Naive thymus-derived CD8-positive, alpha-beta T cell (primary cell): ENCODE measurements around the gene ROPN1B. TPM values are rescaled to one million over a fixed set of nuclear protein-coding genes. Genes with fewer than 3 reads are reported as not detected.

Source experiments
- ATAC-seq, 2 donors: fragments of 150-1000 bp; cut with Tn5 transposase in 1 of 2; sonication (Bioruptor Pico), chemical (Tn5 transposase) in 1 of 2; 1 replicate in 1 of 2; 2 replicates in 1 of 2; pipeline ENCODE4 v1.10.0; 2021; ENCODE audit warnings: mild to moderate bottlenecking in 2 of 2, moderate library complexity in 2 of 2
- POLR2A ChIA-PET: fragments of 350-600 bp; sonication (Branson Sonifier 250); formaldehyde crosslinking; loops from one replicate; lab custom pipeline; 2021; ENCODE audit warnings: antibody characterized with exemption; lab: Charles Lee
- DNase-seq, 10 donors: peaks; one replicate each; pipeline versions ENCODE4 v3.0.0 to v3.0.0-alpha.2; 2020 to 2022
- H3K27ac Mint-ChIP-seq, 10 donors: one replicate each; pipeline ENCODE4 v1.8.0; 2020 to 2022; ENCODE audit warnings: mild to moderate bottlenecking in 10 of 10, mixed read lengths in 10 of 10, moderate library complexity in 4 of 10, inconsistent platforms in 1 of 10
- H3K27me3 Mint-ChIP-seq, 5 donors: one replicate each; pipeline ENCODE4 v1.8.0; 2021 to 2022; ENCODE audit warnings: mixed read lengths in 5 of 5
- H3K36me3 Mint-ChIP-seq, 3 donors: one replicate each; pipeline ENCODE4 v1.8.0; 2020 to 2022; ENCODE audit warnings: mixed read lengths in 3 of 3, mild to moderate bottlenecking in 2 of 3, inconsistent platforms in 1 of 3
- H3K4me1 Mint-ChIP-seq, 4 donors: one replicate each; pipeline ENCODE4 v1.8.0; 2021 to 2022; ENCODE audit warnings: mixed read lengths in 4 of 4
- H3K4me3 Mint-ChIP-seq, 10 donors: one replicate each; pipeline ENCODE4 v1.8.0; 2020 to 2022; ENCODE audit warnings: mild to moderate bottlenecking in 10 of 10, mixed read lengths in 10 of 10, moderate library complexity in 6 of 10, inconsistent platforms in 1 of 10
- H3K9me3 Mint-ChIP-seq, 9 donors: one replicate each; pipeline ENCODE4 v1.8.0; 2020 to 2022; ENCODE audit warnings: mixed read lengths in 9 of 9, mild to moderate bottlenecking in 3 of 9, inconsistent platforms in 1 of 9, moderate library complexity in 1 of 9
- polyA plus RNA-seq, 3 donors: library from polyadenylated mRNA; unstranded; fragments of 300-500 nt; fragmentation: Illumina TruSeq; gene quantifications; one replicate each; pipeline ENCODE4 v1.2.3, GENCODE V29; 2021
- total RNA-seq, 8 experiments: library from RNA in 2 of 8; stranded (reverse) in 2 of 8; gene quantifications; one replicate each; pipeline ENCODE4 v1.2.3 and lab custom pipeline; 2021 to 2026

ROPN1B gene
- total and polyA plus RNA-seq, 5 experiments from 2014 or later: not detected

DNA sequence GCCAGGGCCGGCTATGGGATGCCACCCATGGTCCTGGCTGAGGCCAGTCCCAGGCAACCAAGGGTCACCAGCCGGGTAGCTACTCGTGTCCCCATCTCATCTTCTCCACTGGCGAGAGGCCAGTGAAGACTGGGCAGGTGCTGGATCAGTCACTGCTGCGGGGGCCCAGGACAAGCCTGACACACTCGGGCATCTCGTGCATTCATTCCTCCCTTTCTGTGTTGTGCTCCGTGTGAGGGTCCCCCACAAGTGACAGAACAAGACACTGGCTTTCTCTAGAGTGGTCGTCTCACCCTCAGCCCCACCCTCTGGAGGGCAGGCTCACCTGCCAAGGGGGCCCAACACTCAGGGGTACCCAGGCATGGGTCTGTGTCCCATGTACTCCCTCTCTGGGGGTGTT, 48.4 kb downstream of the ROPN1B start:
- ATAC-seq (no peak), DNase-seq (no peak)
- Mint-ChIP-seq H3K27ac (no peak overlapping the region), H3K4me1 (no peaks in the 10 kb centered on the region), H3K9me3 (no peaks in the 10 kb centered on the region), H3K36me3 (peaks cover 8 to 58% (median 43%) of the 10 kb centered on the region in 3 donors), H3K4me3 (no peak overlapping the region), H3K27me3 (no peaks in the 10 kb centered on the region)
- POLR2A ChIA-PET: no interaction called here

DNA sequence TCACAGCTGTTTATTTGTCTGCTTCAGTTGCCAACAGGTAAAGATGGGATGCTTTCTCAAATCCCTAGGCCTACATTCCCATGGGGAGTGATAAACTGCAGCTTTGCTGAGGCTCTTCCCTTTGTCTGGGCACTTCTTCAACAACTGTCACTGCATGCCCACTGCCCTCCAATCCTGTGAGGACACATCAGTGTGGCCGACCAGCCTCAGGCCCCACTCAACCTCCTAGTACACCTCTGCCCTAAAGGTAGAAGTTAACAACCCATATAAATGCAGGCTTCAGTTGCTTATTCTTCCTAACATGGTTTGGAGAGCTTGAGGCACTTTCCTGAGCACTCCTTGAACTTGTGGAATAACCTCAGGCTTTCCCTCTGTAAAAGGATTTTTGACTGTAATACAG, 49.6 kb downstream of the ROPN1B start:
- no peak for ATAC-seq
- POLR2A ChIA-PET: no interaction called here
- no peaks in the 10 kb centered on the region for H3K4me1 Mint-ChIP-seq

DNA sequence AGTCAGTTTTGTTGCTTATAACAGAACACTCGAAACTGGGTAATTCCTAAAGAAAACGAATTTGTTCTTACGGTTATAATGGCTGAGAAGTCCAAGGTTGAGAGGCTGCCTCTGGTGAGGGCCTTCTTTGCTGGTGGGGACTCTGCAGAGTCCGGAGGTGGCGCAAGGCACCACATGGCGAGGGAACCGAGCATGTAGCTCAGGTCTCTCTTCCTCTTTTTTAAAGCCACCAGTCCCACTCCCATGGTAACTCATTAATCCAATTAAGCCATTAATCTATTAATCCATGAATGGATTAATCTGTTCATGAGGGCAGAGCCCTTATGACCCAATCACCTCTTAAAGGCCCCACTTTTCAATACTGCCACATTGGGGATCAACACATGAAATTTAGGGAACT, 50.0 kb downstream of the ROPN1B start:
- H3K9me3 Mint-ChIP-seq: no peaks in the 10 kb centered on the region
- ATAC-seq: no peak
- POLR2A ChIA-PET: no interaction called here
- H3K36me3 Mint-ChIP-seq: peaks cover 0 to 50% (median 37%) of the 10 kb centered on the region in 3 donors
- no peak overlapping the region for H3K4me3 Mint-ChIP-seq
- H3K27me3 Mint-ChIP-seq: no peaks in the 10 kb centered on the region
- H3K4me1 Mint-ChIP-seq: no peaks in the 10 kb centered on the region
- no peak overlapping the region for H3K27ac Mint-ChIP-seq
- no peak for DNase-seq

More for the DNA sequence above, 49.6 kb downstream of the ROPN1B start:
- DNase-seq: no peak
- Mint-ChIP-seq H3K27ac (peak overlapping the region in 1 of 10 donors; percentile 34), H3K9me3 (no peaks in the 10 kb centered on the region), H3K27me3 (no peaks in the 10 kb centered on the region), H3K4me3 (no peak overlapping the region), H3K36me3 (peaks cover 0 to 55% (median 41%) of the 10 kb centered on the region in 3 donors)

DNA sequence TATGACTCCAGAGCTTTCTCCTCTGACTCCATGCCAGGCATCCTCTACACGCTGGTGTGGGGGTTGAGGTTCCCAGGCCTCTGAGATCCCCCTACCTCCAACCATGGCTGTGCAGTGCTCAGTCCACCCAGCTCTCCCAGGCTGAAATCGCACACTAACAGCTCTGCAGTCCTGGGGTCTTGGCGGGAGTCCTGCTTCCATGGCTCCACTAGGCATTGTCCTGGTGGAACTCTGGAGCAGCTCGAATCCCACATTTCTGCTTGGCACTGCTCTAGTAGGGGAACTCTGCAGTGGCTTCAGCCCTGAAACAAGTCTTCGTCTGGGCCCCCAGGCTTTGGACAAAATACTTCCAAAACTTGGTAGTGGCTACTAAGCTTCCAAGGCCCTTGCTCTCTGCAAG, 50.7 kb downstream of the ROPN1B start:
- peaks cover 0 to 49% (median 33%) of the 10 kb centered on the region in 3 donors for H3K36me3 Mint-ChIP-seq
- POLR2A ChIA-PET: no interaction called here
- H3K4me3 Mint-ChIP-seq: no peak overlapping the region
- no peak overlapping the region for H3K27ac Mint-ChIP-seq
- no peaks in the 10 kb centered on the region for H3K27me3 Mint-ChIP-seq
- H3K4me1 Mint-ChIP-seq: no peaks in the 10 kb centered on the region
- DNase-seq (no peak), ATAC-seq (no peak)
- H3K9me3 Mint-ChIP-seq: no peaks in the 10 kb centered on the region

DNA sequence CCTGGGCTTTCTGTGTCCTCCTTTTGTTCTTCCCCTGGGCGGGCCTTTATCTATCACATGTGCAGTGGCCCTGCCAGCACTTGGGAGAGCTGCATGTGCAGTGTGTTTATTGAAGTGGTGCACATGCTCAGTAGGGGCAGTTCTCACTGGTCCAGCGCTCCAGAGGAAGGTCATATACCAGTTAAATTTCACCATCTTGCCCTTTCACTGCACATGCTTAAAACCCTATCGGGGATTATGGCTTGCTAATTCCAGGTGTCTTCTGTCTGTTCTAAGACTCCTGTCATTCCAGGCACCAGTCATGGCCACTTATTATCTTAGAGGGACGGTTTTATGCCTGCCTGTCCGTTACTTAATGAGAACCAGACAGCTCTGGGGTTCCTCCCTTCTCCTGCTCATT, 52.2 kb downstream of the ROPN1B start:
- H3K27ac Mint-ChIP-seq: peak overlapping the region in 1 of 10 donors; percentile 65
- POLR2A ChIA-PET: no interaction called here
- peaks cover 0 to 49% (median 33%) of the 10 kb centered on the region in 3 donors for H3K36me3 Mint-ChIP-seq

DNA sequence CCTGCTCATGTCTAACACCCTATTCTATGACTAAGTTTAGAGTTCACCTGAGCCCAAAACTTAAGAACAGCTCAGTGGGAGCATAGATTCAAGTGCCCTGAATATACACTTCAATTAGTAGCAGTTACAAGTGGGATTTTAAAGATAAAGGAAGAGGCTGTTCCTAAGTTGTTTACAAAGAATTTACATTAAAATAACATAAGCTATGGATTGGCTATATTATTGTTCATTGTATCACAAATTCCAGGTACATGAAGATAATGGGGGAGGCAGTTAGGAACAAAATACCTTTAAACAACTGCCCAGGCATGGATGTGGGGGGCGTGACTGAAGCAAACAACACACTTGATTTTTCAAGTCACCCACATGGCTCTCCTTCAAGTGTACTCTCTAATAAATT, 52.7 kb downstream of the ROPN1B start:
- DNase-seq (no peak), ATAC-seq (no peak)
- Mint-ChIP-seq H3K4me3 (no peak overlapping the region), H3K27me3 (no peaks in the 10 kb centered on the region), H3K36me3 (peaks cover 0 to 53% (median 37%) of the 10 kb centered on the region in 3 donors), H3K27ac (no peak overlapping the region), H3K4me1 (peaks cover 3 to 4% (median 4%) of the 10 kb centered on the region in 4 donors), H3K9me3 (no peaks in the 10 kb centered on the region)
- POLR2A ChIA-PET: no interaction called here

More for the DNA sequence above, 52.2 kb downstream of the ROPN1B start:
- H3K9me3 Mint-ChIP-seq: no peaks in the 10 kb centered on the region
- ATAC-seq (no peak), DNase-seq (no peak)
- peaks cover 0 to 1% (median under 1%) of the 10 kb centered on the region in 4 donors for H3K4me1 Mint-ChIP-seq
- no peaks in the 10 kb centered on the region for H3K27me3 Mint-ChIP-seq
- H3K4me3 Mint-ChIP-seq: no peak overlapping the region

DNA sequence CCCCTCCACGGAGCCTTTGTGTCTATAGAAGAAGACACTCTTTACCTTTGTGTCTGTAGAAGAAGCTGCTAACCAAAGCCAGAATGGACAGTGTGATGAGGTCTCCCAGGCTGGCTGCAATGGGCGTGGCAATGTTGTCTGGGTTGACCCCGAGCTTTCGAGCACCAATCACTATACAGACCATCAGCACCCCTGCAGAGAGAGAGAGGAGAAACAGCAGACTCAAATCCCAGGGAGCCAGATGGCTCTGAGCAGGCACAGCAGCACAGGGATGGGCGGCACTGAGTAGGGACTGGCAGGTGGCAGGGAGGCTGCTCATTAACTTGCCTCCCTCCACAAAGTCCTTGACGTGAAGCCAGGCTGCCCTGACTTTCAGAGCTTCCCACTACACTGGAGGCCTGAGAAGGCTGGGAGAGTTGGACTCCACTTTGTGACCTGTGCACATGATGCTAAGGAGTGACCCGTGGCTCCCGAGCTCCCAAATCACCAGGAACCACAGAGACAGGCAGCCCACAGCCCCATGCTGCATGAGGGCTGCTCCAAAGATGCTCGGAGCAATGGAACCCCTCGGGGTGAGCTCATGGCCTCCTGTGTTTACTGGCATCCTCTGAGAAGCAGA, 53.9 kb downstream of the ROPN1B start:
- POLR2A ChIA-PET: no interaction called here
- Mint-ChIP-seq H3K27me3 (no peaks in the 10 kb centered on the region), H3K4me1 (peaks cover 6 to 12% (median 8%) of the 10 kb centered on the region in 4 donors), H3K4me3 (no peak overlapping the region), H3K27ac (no peak overlapping the region), H3K9me3 (peaks cover 0 to 7% (median 6%) of the 10 kb centered on the region in 9 donors), H3K36me3 (peaks cover 8 to 59% (median 47%) of the 10 kb centered on the region in 3 donors)
- ATAC-seq (no peak), DNase-seq (no peak)

DNA sequence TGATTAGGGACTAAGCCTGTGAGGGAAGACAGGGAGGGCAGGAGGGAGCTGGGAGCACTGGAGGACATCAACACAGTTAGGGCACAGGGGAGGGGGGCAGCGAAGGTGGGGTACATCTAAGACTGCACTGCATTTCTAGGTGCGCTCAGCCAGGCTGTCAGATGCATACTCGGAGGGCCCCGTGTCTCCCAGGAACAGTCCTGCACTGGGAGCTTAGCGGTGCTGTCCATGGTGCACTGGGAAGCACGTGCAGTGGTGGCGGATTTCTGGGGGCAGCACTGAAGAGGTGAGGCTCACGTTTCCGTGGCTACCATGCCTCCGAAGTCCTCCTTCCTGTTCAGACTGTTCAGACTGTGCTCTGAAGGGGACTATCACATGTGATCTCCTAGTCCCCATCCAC, 54.4 kb downstream of the ROPN1B start:
- Mint-ChIP-seq H3K27ac (no peak overlapping the region), H3K4me1 (peaks cover 6 to 12% (median 8%) of the 10 kb centered on the region in 4 donors), H3K9me3 (peaks cover 0 to 10% (median 7%) of the 10 kb centered on the region in 9 donors), H3K27me3 (no peaks in the 10 kb centered on the region), H3K4me3 (no peak overlapping the region), H3K36me3 (peaks cover 10 to 60% (median 51%) of the 10 kb centered on the region in 3 donors)
- DNase-seq: no peak
- ATAC-seq: no peak
- POLR2A ChIA-PET: no interaction called here

DNA sequence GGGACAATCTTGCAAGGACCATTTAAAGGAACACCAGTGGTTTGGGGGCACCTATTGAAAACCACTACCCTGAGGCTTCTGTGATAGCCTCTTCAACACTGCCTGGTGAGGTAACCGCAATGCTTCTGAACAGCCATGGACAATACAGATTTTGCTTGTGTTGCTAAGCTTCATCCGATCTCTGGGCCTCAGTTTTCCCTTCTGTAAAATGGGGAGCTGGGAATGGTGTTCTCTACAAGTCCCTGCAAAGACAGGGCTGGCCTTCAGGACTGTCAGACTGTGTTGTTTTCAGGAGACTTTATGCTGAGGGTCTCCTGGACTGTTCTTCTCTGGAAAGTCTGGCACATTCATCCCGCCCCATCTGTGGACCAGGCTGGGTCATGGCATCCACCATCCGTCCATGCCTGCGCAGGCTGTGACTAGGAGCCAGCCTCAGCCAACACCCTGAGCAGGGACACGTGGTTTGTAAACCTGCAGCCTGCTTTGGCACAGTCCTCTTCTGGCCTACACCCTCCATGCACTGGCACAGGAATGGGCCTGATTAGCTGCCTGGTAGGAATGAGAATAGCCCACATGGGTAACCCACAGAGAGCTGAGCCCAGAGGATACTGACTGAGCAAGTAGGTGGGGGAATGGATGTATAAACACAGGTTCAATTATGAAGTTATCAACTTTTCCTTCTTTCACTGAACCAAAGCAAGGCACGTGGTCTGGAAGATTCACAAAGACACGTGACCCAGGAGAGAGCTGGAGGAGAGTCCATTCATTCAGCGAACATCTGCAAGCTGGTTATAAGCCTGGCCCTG, 55.3 kb downstream of the ROPN1B start:
- H3K27me3 Mint-ChIP-seq: no peaks in the 10 kb centered on the region
- peaks cover 0 to 17% (median 12%) of the 10 kb centered on the region in 9 donors for H3K9me3 Mint-ChIP-seq
- H3K4me1 Mint-ChIP-seq: peaks cover 6 to 12% (median 8%) of the 10 kb centered on the region in 4 donors
- H3K27ac Mint-ChIP-seq: peak overlapping the region in 1 of 10 donors; percentile 53
- POLR2A ChIA-PET: no interaction called here
- ATAC-seq (no peak), DNase-seq (no peak)
- H3K4me3 Mint-ChIP-seq: no peak overlapping the region
- H3K36me3 Mint-ChIP-seq: peaks cover 17 to 66% (median 60%) of the 10 kb centered on the region in 3 donors

DNA sequence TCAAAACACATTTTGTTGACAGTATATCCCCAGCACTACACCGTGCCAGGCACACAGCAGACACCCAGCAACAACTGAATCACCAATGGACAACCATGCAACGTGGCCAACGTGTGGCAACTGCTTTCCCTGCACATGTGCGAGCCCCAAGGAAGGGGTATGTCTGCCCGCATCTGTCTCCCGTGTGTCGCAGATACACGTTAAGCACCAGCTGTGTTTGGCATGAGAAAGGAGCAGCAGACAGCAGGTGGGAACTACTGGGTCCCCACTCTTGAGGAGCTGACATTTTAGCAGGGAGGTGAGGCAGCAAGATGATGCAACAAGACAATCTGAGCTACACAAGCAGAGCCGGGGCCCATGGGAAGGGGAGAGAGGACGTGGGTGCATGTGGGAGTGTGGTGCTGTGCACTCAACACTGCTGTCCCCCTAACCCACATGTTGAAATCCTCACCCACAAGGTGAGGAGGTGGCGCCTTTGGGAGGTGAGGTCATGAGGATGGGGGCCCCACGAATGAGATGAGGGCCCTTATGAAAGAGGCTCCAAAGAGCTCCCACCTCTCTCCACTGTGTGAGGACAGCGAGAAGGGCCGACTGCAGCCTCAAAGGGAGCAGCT, 56.2 kb downstream of the ROPN1B start:
- peak overlapping the region in 3 of 10 donors; percentile 4 to 78 (median 27) for H3K27ac Mint-ChIP-seq
- H3K27me3 Mint-ChIP-seq: no peaks in the 10 kb centered on the region
- ATAC-seq: no peak
- no peak for DNase-seq
- POLR2A ChIA-PET: no interaction called here
- H3K4me3 Mint-ChIP-seq: no peak overlapping the region
- H3K36me3 Mint-ChIP-seq: peaks cover 21 to 68% (median 65%) of the 10 kb centered on the region in 3 donors
- H3K9me3 Mint-ChIP-seq: peaks cover 0 to 22% (median 13%) of the 10 kb centered on the region in 9 donors
- H3K4me1 Mint-ChIP-seq: peaks cover 6 to 12% (median 8%) of the 10 kb centered on the region in 4 donors

DNA sequence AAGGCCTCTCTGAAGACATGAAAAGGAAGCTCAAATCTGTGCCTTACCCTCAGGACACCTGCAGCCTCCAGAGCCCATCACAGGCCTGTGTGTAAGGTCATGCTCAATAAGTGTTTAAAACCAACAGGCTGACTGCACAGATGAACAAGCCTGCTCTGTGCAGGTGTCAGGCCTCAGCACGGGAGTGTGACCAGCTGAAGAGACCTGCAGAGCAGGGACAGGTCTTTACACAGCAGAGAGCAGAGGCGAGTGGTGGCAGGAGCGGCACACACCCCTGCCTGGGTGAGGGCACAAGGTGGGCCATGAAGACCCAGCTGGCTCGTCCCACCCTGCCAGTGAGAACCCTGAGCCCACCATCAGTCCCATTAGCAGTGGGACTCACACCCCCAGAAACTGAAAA, 56.9 kb downstream of the ROPN1B start:
- Mint-ChIP-seq H3K9me3 (peaks cover 0 to 22% (median 13%) of the 10 kb centered on the region in 9 donors), H3K36me3 (peaks cover 21 to 67% (median 67%) of the 10 kb centered on the region in 3 donors), H3K27me3 (no peaks in the 10 kb centered on the region), H3K4me1 (peaks cover 6 to 12% (median 8%) of the 10 kb centered on the region in 4 donors), H3K27ac (peak overlapping the region in 3 of 10 donors; percentile 18 to 87 (median 52)), H3K4me3 (peak overlapping the region in 1 of 10 donors; percentile 23)
- DNase-seq: no peak
- POLR2A ChIA-PET: no interaction called here
- no peak for ATAC-seq

DNA sequence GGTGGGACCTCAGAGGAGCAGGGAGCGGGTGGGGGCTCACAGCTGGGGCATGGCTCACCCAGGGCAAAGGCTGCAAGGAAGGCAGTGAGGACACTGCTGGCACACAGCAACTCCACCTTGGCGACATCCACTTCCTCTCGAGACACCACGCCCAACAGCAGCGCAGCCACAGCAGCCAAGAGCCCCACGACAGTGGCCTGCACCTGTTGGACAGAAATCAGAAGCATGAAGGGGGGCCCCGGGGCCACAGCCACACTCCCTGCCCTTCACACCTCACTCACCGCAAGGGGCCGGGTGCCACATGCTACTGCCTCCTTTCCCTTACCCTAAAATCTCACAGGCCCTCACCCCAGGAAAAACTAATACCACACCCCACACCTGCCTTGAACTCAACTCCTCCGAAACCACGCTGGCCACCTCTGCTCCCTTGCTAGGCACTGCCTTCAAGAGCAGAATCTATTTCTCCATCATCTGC, 57.3 kb downstream of the ROPN1B start:
- POLR2A ChIA-PET: no interaction called here
- H3K9me3 Mint-ChIP-seq: peaks cover 0 to 22% (median 13%) of the 10 kb centered on the region in 9 donors
- no peak for DNase-seq

More for the DNA sequence above, 57.3 kb downstream of the ROPN1B start:
- no peak for ATAC-seq
- peak overlapping the region in 1 of 10 donors; percentile 23 for H3K4me3 Mint-ChIP-seq
- peaks cover 21 to 66% (median 64%) of the 10 kb centered on the region in 3 donors for H3K36me3 Mint-ChIP-seq
- H3K27ac Mint-ChIP-seq: peak overlapping the region in 2 of 10 donors; percentile 70 to 87
- no peaks in the 10 kb centered on the region for H3K27me3 Mint-ChIP-seq
- peaks cover 6 to 12% (median 8%) of the 10 kb centered on the region in 4 donors for H3K4me1 Mint-ChIP-seq
